KG1 (cell line): ENCODE data around the gene RAB5B.
A peak's percentile ranks its signal among the peaks of the same experiment; 100 is the strongest.
"Not testable (repeated sequence)": the region's sequence is repeated elsewhere in the genome, so short reads cannot be mapped to it uniquely, and the experiment has no call there.

Experiments
- DNase-seq: peaks from one replicate; lab custom pipeline; 2025; lab: John Stamatoyannopoulos, UW

The RAB5B gene

DNA sequence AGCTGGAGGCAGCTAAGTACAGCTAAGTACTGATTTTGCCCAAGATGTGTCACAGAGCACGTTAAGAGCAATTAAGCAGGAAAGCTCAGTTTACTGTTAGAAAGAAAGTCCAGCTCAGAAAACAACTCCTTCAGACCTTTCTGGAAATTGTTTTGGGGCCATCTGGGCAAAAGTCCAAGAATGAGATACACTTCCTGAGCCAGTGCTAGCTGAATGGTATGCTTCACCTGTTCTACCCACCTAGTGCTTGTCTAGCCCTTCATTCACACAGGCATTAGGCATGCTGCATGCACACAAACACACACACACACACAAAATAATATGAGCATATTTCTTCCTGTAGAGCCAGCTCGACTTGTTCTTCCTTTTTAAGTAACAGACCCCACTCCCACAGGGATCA, 40.3 kb downstream of the RAB5B start:
- DNase-seq, result no peak

GRCh38 chr12:56017181-56017580, 43.3 kb downstream of the RAB5B start:
- no peak for DNase-seq

DNA sequence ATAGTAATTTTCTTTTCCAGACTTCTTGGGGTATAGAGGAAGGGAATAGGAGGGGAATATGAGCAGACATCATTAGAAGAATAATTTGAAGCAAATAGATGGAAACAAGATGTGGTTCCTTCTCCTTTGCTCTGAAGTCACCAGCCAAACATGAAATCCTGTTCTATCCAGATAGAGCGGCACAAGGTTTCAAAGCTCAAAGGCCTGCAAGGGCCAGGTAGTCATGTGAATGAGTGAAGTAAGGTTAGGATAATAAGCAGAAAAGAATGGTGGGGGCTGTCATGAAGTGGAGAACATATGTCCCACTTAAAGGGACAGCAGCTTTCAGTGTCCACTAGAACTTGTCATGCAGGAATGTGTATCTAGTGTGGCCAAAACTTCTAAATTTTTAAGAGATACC, 44.5 kb downstream of the RAB5B start:
- no peak for DNase-seq

DNA sequence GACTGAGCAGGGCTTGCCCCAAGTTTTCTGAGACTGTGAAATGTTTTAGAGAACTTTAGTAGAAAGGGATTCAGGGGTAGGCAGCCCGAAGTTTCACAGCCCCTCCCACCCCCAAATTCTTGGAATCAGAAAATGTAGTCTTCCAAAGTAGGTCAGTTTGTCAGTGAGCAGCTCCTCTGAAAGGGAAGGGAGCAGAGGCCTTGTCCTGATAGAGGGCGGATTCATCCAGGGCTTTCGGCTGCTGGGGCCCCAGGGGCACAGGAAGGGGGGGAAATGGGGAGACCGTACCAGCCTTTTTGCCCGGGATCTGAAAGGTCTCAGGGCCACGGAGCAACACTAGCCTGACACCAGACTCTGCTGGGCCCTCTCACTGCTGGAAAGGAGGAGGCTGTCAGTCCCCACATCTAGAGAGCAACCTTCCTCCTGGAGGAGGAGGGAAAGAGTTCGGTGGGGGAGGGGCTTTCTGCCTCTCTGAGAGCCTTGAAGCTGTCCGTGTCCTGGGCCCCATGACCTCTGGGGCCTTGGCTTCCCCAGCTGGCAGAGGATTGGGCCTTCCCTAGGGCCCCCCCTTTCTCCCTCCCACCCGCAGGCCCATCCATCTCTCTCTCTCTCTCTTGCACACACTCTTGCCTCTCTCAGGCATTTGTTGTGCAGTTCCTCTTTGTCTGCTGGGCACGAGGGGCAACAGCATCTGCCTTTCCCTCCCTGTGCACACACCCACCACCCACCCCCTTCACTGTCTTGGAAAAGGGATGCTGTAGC, 46.7 kb downstream of the RAB5B start, which contains the start of gene IKZF4:
Gene IKZF4 (plus strand): TSS at position 621 of the 762 bp plus-strand sequence. CDS start 451 bp downstream, outside the sequence.
- DNase-seq, result peak; percentile 6

DNA sequence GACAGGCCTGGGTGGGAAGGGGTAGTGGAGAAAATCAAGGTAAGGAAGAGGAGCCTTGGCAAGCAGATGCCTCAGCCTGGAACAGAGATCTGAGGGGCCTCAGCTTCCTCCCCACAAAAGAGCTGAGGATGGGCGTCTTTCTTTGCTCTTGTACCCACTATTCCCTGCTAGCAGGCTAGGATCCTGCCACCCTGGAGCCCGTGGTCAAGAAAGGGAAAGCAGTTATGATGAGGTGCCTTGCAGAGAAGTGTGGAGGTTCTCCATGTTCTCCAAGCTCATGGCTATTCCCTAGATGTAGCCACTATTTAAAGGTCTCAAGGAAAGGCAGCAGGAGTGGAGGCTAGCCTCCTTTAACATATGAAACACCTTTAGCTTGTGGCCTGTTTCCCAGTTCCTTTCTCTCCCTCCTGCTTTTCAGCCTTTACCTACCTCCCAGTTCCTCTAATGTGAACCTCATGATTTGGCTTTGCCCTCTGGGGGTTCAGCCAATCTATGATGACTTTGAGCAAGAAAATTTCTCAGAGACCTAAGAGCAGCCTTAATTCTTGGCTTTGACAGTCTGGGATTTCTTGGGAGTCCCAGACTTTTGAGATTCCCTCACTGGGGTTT, 48.1 kb downstream of the RAB5B start:
- no peak for DNase-seq

DNA sequence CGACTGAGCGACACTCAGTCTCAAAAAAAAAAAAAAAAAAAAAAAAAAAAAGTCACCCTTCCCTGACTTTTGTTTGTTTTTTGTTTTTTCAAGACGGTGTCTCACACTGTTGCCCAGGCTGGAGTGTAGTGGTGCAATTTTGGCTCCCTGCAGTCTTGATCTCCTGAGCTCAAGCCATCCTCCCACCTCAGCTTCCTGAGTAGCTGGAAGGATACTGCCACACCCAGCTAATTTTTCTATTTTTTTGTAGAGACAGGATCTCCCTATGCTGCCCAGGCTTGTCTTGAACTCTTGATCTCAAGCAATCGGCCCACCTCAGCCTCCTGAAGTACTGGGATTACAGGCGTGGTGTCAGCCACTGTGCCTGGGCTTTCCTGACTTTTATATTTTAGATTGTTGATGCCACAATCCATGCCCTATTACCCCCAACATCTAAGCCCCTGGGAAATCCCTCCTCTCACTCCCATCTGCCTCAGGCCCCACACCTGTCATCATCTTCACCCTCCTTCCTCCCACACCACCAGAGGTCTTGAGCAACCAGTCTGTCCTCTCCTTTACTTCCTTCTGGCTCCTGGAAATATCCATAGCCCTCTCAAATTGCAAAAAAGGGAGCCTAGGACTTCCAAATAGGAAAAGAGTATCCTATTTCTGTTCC, 54.8 kb downstream of the RAB5B start:
- DNase-seq, result no peak

- DNase-seq, result no peak
These were observed 55.3 kb downstream of the RAB5B start for GRCh38 chr12:56029166-56029519.

- DNase-seq, result no peak
These were observed 55.9 kb downstream of the RAB5B start for GRCh38 chr12:56029666-56030293.

GRCh38 chr12:56031987-56032386, 58.1 kb downstream of the RAB5B start:
- DNase-seq, result no peak

GRCh38 chr12:56034586-56035332, 60.9 kb downstream of the RAB5B start:
- DNase-seq, result no peak

DNA sequence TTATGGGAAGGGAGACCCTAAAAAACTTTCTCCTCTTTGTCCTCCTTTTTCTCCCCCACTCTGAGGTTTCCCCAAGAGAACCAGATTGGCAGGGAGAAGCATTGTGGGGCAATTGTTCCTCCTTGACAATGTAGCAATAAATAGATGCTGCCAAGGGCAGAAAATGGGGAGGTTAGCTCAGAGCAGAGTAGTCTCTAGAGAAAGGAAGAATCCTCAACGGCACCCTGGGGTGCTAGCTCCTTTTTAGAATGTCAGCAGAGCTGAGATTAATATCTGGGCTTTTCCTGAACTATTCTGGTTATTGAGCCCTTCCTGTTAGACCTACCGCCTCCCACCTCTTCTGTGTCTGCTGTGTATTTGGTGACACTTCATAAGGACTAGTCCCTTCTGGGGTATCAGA, 63.3 kb downstream of the RAB5B start:
- DNase-seq, result no peak

DNA sequence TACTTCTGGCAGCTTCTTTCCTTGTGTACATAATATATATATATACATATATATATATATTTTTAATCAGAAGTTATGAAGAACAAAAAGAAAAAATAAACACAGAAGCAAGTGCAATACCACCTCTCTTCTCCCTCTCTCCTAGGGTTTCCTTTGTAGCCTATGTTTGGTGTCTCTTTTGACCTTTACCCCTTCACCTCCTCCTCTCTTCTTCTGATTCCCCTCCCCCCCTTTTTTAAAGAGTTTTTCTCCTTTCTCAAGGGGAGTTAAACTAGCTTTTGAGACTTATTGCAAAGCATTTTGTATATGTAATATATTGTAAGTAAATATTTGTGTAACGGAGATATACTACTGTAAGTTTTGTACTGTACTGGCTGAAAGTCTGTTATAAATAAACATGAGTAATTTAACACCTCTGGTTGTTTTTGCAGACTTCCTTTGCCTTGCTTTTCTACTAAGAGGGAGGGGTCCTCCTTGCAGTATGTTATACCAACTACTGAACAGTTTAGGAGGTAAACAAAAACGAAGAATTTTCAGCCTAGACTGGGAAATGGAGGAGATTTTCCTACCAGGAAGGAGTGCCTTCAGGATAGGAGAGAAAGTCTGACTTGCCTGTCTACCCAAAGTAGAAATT, 64.3 kb downstream of the RAB5B start:
- DNase-seq, result no peak

DNA sequence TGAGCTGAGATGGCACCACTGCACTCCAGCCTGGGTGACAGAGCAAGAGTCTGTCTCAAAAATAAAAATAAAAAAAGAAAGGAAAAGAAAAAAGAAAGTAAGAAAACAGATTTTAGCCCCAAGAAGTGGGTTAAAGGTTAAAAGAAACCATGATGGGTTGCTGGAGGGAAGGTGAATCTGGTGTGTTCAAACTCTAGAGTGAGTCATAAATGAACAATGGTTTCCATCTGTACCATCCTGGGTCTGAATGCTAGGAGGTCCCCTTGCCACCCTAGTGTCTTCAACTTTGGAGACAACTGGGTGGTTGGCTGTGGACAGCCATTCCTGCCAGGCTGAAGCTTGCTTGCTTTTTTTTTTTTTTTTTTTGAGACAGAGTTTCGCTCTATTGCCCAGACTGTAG, 66.3 kb downstream of the RAB5B start:
- no peak for DNase-seq

GRCh38 chr12:56040963-56041551, 67.2 kb downstream of the RAB5B start:
- no peak for DNase-seq

- DNase-seq, result peak; percentile 89
These were observed 67.9 kb downstream of the RAB5B start, which contains the start of gene RPS26 for GRCh38 chr12:56041552-56042429. Gene RPS26, plus strand, starts transcription at chr12:56041918. Its CDS starts 249 bp downstream, at chr12:56042167.

GRCh38 chr12:56042430-56042813, 68.5 kb downstream of the RAB5B start:
- not testable (repeated sequence) for DNase-seq

- DNase-seq, result no peak
These were observed 69.0 kb downstream of the RAB5B start for GRCh38 chr12:56042843-56043242.
